Kidney (tissue), 14 donors: ENCODE measurements around the gene RBX1. TPM values are rescaled to one million over a fixed set of nuclear protein-coding genes. Genes with fewer than 3 reads are reported as not detected.
"Not testable (repeated sequence)": the region's sequence is repeated elsewhere in the genome, so short reads cannot be mapped to it uniquely, and the experiment has no call there.

ENCODE experiments used
- DNase-seq, 5 donors: peaks; one replicate each; pipeline ENCODE4 v3.0.0-alpha.2; 2013 to 2020
- FAIRE-seq: peaks from 2 replicates; lab custom pipeline; 2012; peaks lifted over from hg19 to GRCh38; lab: Jason Lieb, UNC
- H3K27ac ChIP-seq, 2 donors: one replicate each; pipeline ENCODE4 v1.7.0; 2013; ENCODE audit warnings: low read depth in 2 of 2, low read length in 2 of 2, inconsistent platforms in 1 of 2
- H3K27me3 ChIP-seq: one replicate; pipeline ENCODE4 v1.7.1; 2013; ENCODE audit warnings: low read length, inconsistent platforms; ENCODE audit not compliant: control insufficient read depth, insufficient read depth
- H3K36me3 ChIP-seq, 3 donors: one replicate each; pipeline versions ENCODE4 v1.7.0 to v1.7.1; 2013; ENCODE audit warnings: low read length in 3 of 3, control low read depth in 1 of 3, inconsistent platforms in 1 of 3; ENCODE audit not compliant: insufficient read depth in 3 of 3, control insufficient read depth in 2 of 3
- H3K4me1 ChIP-seq, 3 donors: one replicate each; pipeline versions ENCODE4 v1.7.0 to v1.7.1; 2013; ENCODE audit warnings: low read length in 3 of 3, inconsistent platforms in 1 of 3, low read depth in 1 of 3; ENCODE audit not compliant: control insufficient read depth in 2 of 3, insufficient read depth in 2 of 3
- H3K4me3 ChIP-seq, 3 donors: one replicate each; pipeline versions ENCODE4 v1.7.0 to v1.8.1; 2013; ENCODE audit warnings: low read length in 3 of 3, control low read depth in 1 of 3, inconsistent platforms in 1 of 3
- H3K9ac ChIP-seq, 3 donors: one replicate each; pipeline versions ENCODE4 v1.7.0 to v1.7.1; 2013; ENCODE audit warnings: low read length in 3 of 3, control low read depth in 1 of 3, inconsistent platforms in 1 of 3
- H3K9me3 ChIP-seq, 3 donors: one replicate each; pipeline versions ENCODE4 v1.7.0 to v1.7.1; 2013; ENCODE audit warnings: low read length in 3 of 3, control low read depth in 1 of 3, inconsistent platforms in 1 of 3; ENCODE audit not compliant: control insufficient read depth in 2 of 3, insufficient read depth in 1 of 3
- CTCF ChIP-seq: IDR thresholded peaks from 3 replicates; pipeline ENCODE4 v1.5.1; 2012; ENCODE audit warnings: mild to moderate bottlenecking, moderate library complexity, borderline replicate concordance; ENCODE audit not compliant: insufficient read depth; ENCODE audit errors: extremely low read depth
- intact Hi-C: fragments of 100-400 bp; cut with DNase I; formaldehyde crosslinking; loops from one replicate; pipeline ENCODE4 v1.11.1; 2022
- polyA plus RNA-seq: library from polyadenylated mRNA; stranded (reverse); fragments of 350-450 nt; fragmentation: Illumina TruSeq; extraction: RNeasy Lipid Tissue Mini Kit (QIAGEN cat#74804); gene quantifications from one replicate; pipeline ENCODE4 v1.2.3, GENCODE V29; 2014; ENCODE audit warnings: low read depth, low replicate concordance; ENCODE audit not compliant: insufficient read depth
- total RNA-seq: library from RNA; stranded (reverse); fragmentation: NEBNext Ultra II Directional; extraction: Animal tissue kit (Norgen Biotek cat#: 25700); gene quantifications from one replicate; pipeline ENCODE4 v1.2.1, GENCODE V29; 2021
- donor health status: control.
- donor health status: control.
- donor health status: control.
- donor health status: control.
- donor health status: control.
- donor health status: DM: yes; HTN: yes; CAD: no.
- donor health status: Normal renal cell carcinoma (clear cell type).

Gene RBX1
- total and polyA plus RNA-seq, 2 donors from 2014 or later: 56.2 to 92.2 TPM

DNA sequence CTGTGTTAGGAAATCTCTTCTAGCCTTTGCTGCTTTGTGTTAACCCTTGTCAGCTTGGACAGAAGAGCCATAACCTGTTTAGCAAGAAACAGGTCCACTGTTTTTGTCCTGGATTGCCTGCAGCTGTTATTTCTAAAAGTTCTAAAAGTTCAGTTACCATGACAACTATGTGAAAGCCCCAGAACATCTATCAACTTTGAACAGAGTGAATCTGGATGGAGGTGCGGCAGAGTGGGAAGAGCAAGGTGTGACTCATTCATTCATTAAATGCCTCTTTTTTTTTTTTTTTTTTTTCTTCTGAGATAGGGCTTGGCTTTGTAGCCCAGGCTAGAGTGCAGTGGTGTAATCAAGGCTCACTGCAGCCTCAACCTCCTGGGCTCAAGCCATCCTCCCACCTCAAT is 50.5 kb downstream of the RBX1 start:
- H3K4me1 ChIP-seq: no peaks in the 10 kb centered on the region
- DNase-seq: peak in 3 of 5 donors; percentile 12 to 74 (median 73)
- no peak overlapping the region for H3K9ac ChIP-seq
- intact Hi-C loops: no loop called here
- H3K27me3 ChIP-seq: no peaks in the 10 kb centered on the region
- no peak for FAIRE-seq
- no peak overlapping the region for H3K4me3 ChIP-seq
- no peak for TF ChIP-seq CTCF
- no peak overlapping the region for H3K27ac ChIP-seq
- H3K36me3 ChIP-seq: no peaks in the 10 kb centered on the region
- no peaks in the 10 kb centered on the region for H3K9me3 ChIP-seq

DNA sequence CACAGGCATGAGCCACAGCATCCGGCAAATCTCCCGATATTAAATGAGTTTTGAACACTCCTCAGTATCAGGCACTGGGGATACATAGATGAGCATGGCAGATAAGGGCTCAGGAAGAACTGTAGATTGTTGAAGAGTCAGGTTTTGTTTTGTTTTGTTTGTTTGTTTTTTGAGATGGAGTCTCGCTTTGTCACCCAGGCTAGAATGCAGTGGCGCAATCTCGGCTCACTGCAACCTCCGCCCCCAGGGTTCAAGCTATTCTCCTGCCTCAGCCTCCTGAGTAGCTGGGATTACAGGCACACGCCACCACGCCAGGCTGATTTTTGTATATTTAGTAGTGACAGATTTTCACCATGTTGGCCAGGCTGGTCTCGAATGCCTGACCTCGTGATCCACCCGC is 51.2 kb downstream of the RBX1 start:
- H3K4me3 ChIP-seq, H3K36me3 ChIP-seq, FAIRE-seq, DNase-seq, H3K4me1 ChIP-seq, H3K27ac ChIP-seq, H3K27me3 ChIP-seq, intact Hi-C loops, H3K9me3 ChIP-seq, H3K9ac ChIP-seq: not testable (repeated sequence)

- no peaks in the 10 kb centered on the region for H3K9me3 ChIP-seq
- H3K4me3 ChIP-seq: no peak overlapping the region
- no peak for TF ChIP-seq CTCF
- no peak overlapping the region for H3K9ac ChIP-seq
- no peak overlapping the region for H3K27ac ChIP-seq
- intact Hi-C loops: no loop called here
- H3K4me1 ChIP-seq: no peaks in the 10 kb centered on the region
- H3K27me3 ChIP-seq: no peaks in the 10 kb centered on the region
- no peaks in the 10 kb centered on the region for H3K36me3 ChIP-seq
- DNase-seq (peak in 3 of 5 donors; percentile 30 to 64 (median 61)), FAIRE-seq (no peak)
These were observed 51.9 kb downstream of the RBX1 start for GRCh38 chr22:41003066-41003465.

- no peak for TF ChIP-seq CTCF
- DNase-seq: no peak
- FAIRE-seq: no peak
- Histone ChIP-seq H3K4me3 (no peak overlapping the region), H3K27ac (no peak overlapping the region), H3K4me1 (no peaks in the 10 kb centered on the region), H3K36me3 (no peaks in the 10 kb centered on the region), H3K9ac (no peak overlapping the region), H3K9me3 (no peaks in the 10 kb centered on the region), H3K27me3 (no peaks in the 10 kb centered on the region)
- intact Hi-C loops: no loop called here
These were observed 52.8 kb downstream of the RBX1 start for GRCh38 chr22:41003976-41004375.
